ENCODE measurements around the gene LGR5. TPM values are rescaled to one million over a fixed set of nuclear protein-coding genes. Genes with fewer than 3 reads are reported as not detected.

The LGR5 gene
- total and polyA plus RNA-seq, 2 of the 8 experiments (the other 6 are each of a cell fraction or from before 2014, with no cell fraction given) = 0.08 to 0.19 TPM

DNA sequence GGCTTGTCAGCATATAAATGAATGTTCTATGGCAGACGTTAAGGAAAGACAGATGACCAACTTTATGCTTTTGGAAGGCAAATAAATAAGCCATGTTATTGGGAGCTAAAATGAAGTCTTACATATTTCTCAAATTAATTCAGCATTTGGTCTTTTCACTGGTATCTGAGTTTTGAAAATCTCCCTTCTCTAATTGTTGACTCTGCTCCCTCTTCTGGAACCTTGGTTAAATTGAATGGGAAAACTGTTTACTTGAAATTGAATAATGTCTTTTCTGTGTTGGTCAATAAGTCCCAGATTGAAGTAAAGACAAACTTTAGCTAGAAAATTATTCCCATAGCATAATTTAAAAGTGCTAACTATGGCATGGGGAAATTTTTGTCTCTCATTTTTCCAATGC lies 38.7 kb downstream of the LGR5 start (continued):
- TF ChIP-seq, protein P1, sequence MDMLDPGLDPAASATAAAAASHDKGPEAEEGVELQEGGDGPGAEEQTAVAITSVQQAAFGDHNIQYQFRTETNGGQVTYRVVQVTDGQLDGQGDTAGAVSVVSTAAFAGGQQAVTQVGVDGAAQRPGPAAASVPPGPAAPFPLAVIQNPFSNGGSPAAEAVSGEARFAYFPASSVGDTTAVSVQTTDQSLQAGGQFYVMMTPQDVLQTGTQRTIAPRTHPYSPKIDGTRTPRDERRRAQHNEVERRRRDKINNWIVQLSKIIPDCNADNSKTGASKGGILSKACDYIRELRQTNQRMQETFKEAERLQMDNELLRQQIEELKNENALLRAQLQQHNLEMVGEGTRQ (IDR thresholded peaks at IDR 0.05; ENCODE audit: low read length) = no peak
- TF ChIP-seq BRCA1 (IDR thresholded peaks at IDR 0.05; ENCODE audit: low read depth, low read length) (no peak), KDM1A (IDR thresholded peaks at IDR 0.05; ENCODE audit: borderline replicate concordance, low read length) (no peak), RNF2 (IDR thresholded peaks at IDR 0.05; ENCODE audit: borderline replicate concordance, low read depth, low read length, missing control alignments, poor library complexity, severe bottlenecking) (no peak), KDM4A (IDR thresholded peaks at IDR 0.05; ENCODE audit: low read depth, low read length, severe bottlenecking) (no peak), TEAD4 (IDR thresholded peaks at IDR 0.05; ENCODE audit: low read depth, low read length) (no peak)
